GM23338 (cell line): ENCODE results near the gene NGF. TPM values are rescaled to one million over a fixed set of nuclear protein-coding genes. Genes with fewer than 3 reads are reported as not detected.

ENCODE experiments used
- ATAC-seq: fragments of 200-7000 bp; cut with Tn5 transposase; 3 replicates; pipeline ENCODE4 v1.9.1; 2020
- DNase-seq: peaks from one replicate; pipeline ENCODE4 v3.0.0-alpha.2; 2015; ENCODE audit warnings: low spot score
- H2AFZ ChIP-seq: fragments of 200-600 bp; sonication (generic); 2 replicates; pipeline ENCODE4 v1.8.0; 2016; ENCODE audit warnings: antibody characterized with exemption, mild to moderate bottlenecking, moderate library complexity
- H3F3A ChIP-seq: fragments of 200-600 bp; sonication (generic); replicated peaks from 2 replicates; pipeline ENCODE4 v1.8.0; 2017; ENCODE audit warnings: antibody characterized with exemption, mixed run types, low read depth
- H3K27ac ChIP-seq: fragments of 200-600 bp; sonication (generic); 2 replicates; pipeline ENCODE4 v1.6.1; 2016; ENCODE audit warnings: low read depth
- H3K27me3 ChIP-seq: fragments of 200-600 bp; sonication (generic); 2 replicates; pipeline ENCODE4 v1.8.0; 2016; ENCODE audit warnings: mild to moderate bottlenecking, mixed run types, moderate library complexity; ENCODE audit not compliant: insufficient read depth
- H3K36me3 ChIP-seq: fragments of 200-600 bp; sonication (generic); 2 replicates; pipeline ENCODE4 v1.8.0; 2016; ENCODE audit warnings: mild to moderate bottlenecking; ENCODE audit not compliant: insufficient read depth
- H3K4me1 ChIP-seq: fragments of 200-600 bp; sonication (generic); 2 replicates; pipeline ENCODE4 v1.8.0; 2016; ENCODE audit warnings: mild to moderate bottlenecking, moderate library complexity; ENCODE audit not compliant: insufficient read depth
- H3K4me2 ChIP-seq: fragments of 200-600 bp; sonication (generic); 2 replicates; pipeline ENCODE4 v1.7.1; 2017; ENCODE audit warnings: mixed run types
- H3K4me3 ChIP-seq: fragments of 200-600 bp; sonication (generic); 2 replicates; pipeline ENCODE4 v1.6.1; 2016; ENCODE audit warnings: mixed run types
- H3K79me2 ChIP-seq: fragments of 200-600 bp; sonication (generic); replicated peaks from 2 replicates; pipeline ENCODE4 v1.8.0; 2017; ENCODE audit warnings: mild to moderate bottlenecking; ENCODE audit not compliant: insufficient read depth
- H3K9me2 ChIP-seq: fragments of 200-600 bp; sonication (generic); 2 replicates; pipeline ENCODE4 v1.8.0; 2017; ENCODE audit not compliant: insufficient read depth
- H4K20me1 ChIP-seq: fragments of 200-600 bp; sonication (generic); replicated peaks from 2 replicates; pipeline ENCODE4 v1.8.0; 2017; ENCODE audit warnings: mild to moderate bottlenecking; ENCODE audit not compliant: insufficient read depth
- H3K27ac Mint-ChIP-seq: 2 replicates; pipeline ENCODE4 v1.8.0; 2020; ENCODE audit warnings: inconsistent platforms, mild to moderate bottlenecking, moderate library complexity, mixed read lengths
- H3K27me3 Mint-ChIP-seq: 3 replicates; pipeline ENCODE4 v1.8.0; 2022; ENCODE audit warnings: low read depth, mild to moderate bottlenecking, moderate library complexity, mixed read lengths, inconsistent platforms; ENCODE audit not compliant: insufficient read depth, poor library complexity
- H3K36me3 Mint-ChIP-seq: 3 replicates; pipeline ENCODE4 v1.8.0; 2021; ENCODE audit warnings: low read depth, mild to moderate bottlenecking, inconsistent platforms, moderate library complexity, mixed read lengths
- H3K4me1 Mint-ChIP-seq: 3 replicates; pipeline ENCODE4 v1.8.0; 2020; ENCODE audit warnings: mild to moderate bottlenecking, inconsistent platforms, mixed read lengths
- H3K4me3 Mint-ChIP-seq: 3 replicates; pipeline ENCODE4 v1.8.0; 2021; ENCODE audit warnings: moderate library complexity, mild to moderate bottlenecking, inconsistent platforms, mixed read lengths
- H3K9me3 Mint-ChIP-seq: 3 replicates; pipeline ENCODE4 v1.8.0; 2020; ENCODE audit warnings: moderate library complexity, mild to moderate bottlenecking, inconsistent platforms, mixed read lengths
- CREB1 ChIP-seq: fragments of 250-450 bp; sonication (Bioruptor Pico); IDR thresholded peaks from 2 replicates; pipeline ENCODE4 v1.5.0; 2020; ENCODE audit warnings: low read depth, mild to moderate bottlenecking, moderate library complexity
- CTCF ChIP-seq, 2 experiments: fragments of 200-600 bp in 1 of 2; sonication (generic) in 1 of 2; conservative IDR thresholded peaks; 2 replicates each; pipeline versions ENCODE4 v1.5.1 to v1.6.1; 2016 to 2017; ENCODE audit warnings: antibody characterized with exemption in 2 of 2, low read depth in 2 of 2, mild to moderate bottlenecking in 2 of 2, moderate library complexity in 1 of 2
- ETS1 ChIP-seq: IDR thresholded peaks from 2 replicates; pipeline ENCODE4 v1.6.1; 2016; ENCODE audit warnings: antibody characterized with exemption
- EZH2 ChIP-seq: fragments of 200-600 bp; sonication (generic); IDR thresholded peaks from one replicate; pipeline ENCODE4 v1.8.0; 2017; ENCODE audit warnings: antibody characterized with exemption, mild to moderate bottlenecking, low read depth; ENCODE audit not compliant: unreplicated experiment
- EZH2phosphoT487 ChIP-seq: fragments of 200-600 bp; sonication (generic); IDR thresholded peaks from one replicate; pipeline ENCODE4 v1.8.1; 2018; ENCODE audit warnings: antibody characterized with exemption; ENCODE audit not compliant: unreplicated experiment
- JUNB ChIP-seq: IDR thresholded peaks from one replicate; pipeline ENCODE4 v1.6.1; 2016; ENCODE audit warnings: antibody characterized with exemption; ENCODE audit not compliant: unreplicated experiment
- NANOG ChIP-seq: IDR thresholded peaks from 2 replicates; pipeline ENCODE4 v1.6.1; 2016; ENCODE audit warnings: antibody characterized with exemption, borderline replicate concordance
- POLR2AphosphoS5 ChIP-seq: IDR thresholded peaks from 2 replicates; pipeline ENCODE4 v1.6.1; 2016; ENCODE audit warnings: antibody characterized with exemption, low read depth
- REST ChIP-seq: IDR thresholded peaks from one replicate; pipeline ENCODE4 v1.6.1; 2018; ENCODE audit warnings: antibody characterized with exemption; ENCODE audit not compliant: unreplicated experiment
- STAT1 ChIP-seq: IDR thresholded peaks from one replicate; pipeline ENCODE4 v1.6.1; 2016; ENCODE audit warnings: antibody characterized with exemption; ENCODE audit not compliant: unreplicated experiment
- ZNF114 ChIP-seq: fragments of 250-450 bp; sonication (Bioruptor Pico); IDR thresholded peaks from 2 replicates; pipeline ENCODE4 v1.5.0; 2020; ENCODE audit warnings: mild to moderate bottlenecking, moderate library complexity
- ZNF331 ChIP-seq: fragments of 250-450 bp; sonication (Bioruptor Pico); IDR thresholded peaks from 2 replicates; pipeline ENCODE4 v1.5.0; 2020; ENCODE audit warnings: low read depth, mild to moderate bottlenecking, moderate library complexity
- ZNF462 ChIP-seq: fragments of 250-450 bp; sonication (Bioruptor Pico); IDR thresholded peaks from 2 replicates; pipeline ENCODE4 v1.5.0; 2020; ENCODE audit warnings: mild to moderate bottlenecking, moderate library complexity
- polyA plus RNA-seq: library from polyadenylated mRNA; unstranded; fragments of >200 nt; fragmentation: Nextera tagmentation; extraction: Ambion mirVana; gene quantifications from 2 replicates; pipeline ENCODE4 v1.2.1, GENCODE V29; 2016
- total RNA-seq: library from RNA; depleted of rRNA; stranded (reverse); fragments of >200 nt; shearing (Covaris generic); gene quantifications from 2 replicates; pipeline ENCODE4 v1.2.3, GENCODE V29; 2014

Gene NGF
- total and polyA plus RNA-seq, 2 experiments from 2014 or later, result 0.28 to 0.92 TPM

- no peak overlapping the region for H3K4me2 ChIP-seq
- Mint-ChIP-seq H3K9me3 (no peaks in the 10 kb centered on the region), H3K27ac (no peak overlapping the region), H3K4me3 (no peak overlapping the region), H3K27me3 (peaks cover 2% of the 10 kb centered on the region), H3K4me1 (no peaks in the 10 kb centered on the region; the same call in 2 of the 3 replicates), H3K36me3 (no peaks in the 10 kb centered on the region)
- no peaks in the 10 kb centered on the region for H3K4me1 ChIP-seq
- H4K20me1 ChIP-seq, result no peaks in the 10 kb centered on the region
- H3K9me2 ChIP-seq, result no peaks in the 10 kb centered on the region
- no peaks in the 10 kb centered on the region for H3K27me3 ChIP-seq
- ATAC-seq, result no peak
- no peak for DNase-seq
- no peak overlapping the region for H3K4me3 ChIP-seq
- H3K36me3 ChIP-seq, result no peaks in the 10 kb centered on the region
- H3K27ac ChIP-seq, result no peak overlapping the region
- no peak overlapping the region for H2AFZ ChIP-seq
- H3F3A ChIP-seq, result no peaks in the 10 kb centered on the region
- no peaks in the 10 kb centered on the region for H3K79me2 ChIP-seq
- TF ChIP-seq ZNF114 (no peak), NANOG (no peak), EZH2 (no peak), ZNF331 (CRISPR knock-in tag) (no peak), ZNF462 (CRISPR knock-in tag) (no peak), CTCF (conservative IDR thresholded peaks at IDR 0.05; ENCODE audit: low read depth in 2 of 2) (no peak), CREB1 (CRISPR knock-in tag) (no peak), ETS1 (no peak), POLR2AphosphoS5 (no peak), STAT1 (no peak), REST (no peak), EZH2phosphoT487 (no peak), JUNB (no peak)
These were observed 13.1 kb upstream of the NGF start for GRCh38 chr1:115351143-115351542.
